K562 (cell line): ENCODE data around the gene S100A3. TPM values are rescaled to one million over a fixed set of nuclear protein-coding genes. Genes with fewer than 3 reads are reported as not detected.

Experiments used
- ATAC-seq: fragments of 200-7000 bp; cut with Tn5 transposase; 3 replicates; pipeline ENCODE4 v1.9.1; 2020; ENCODE audit warnings: moderate library complexity
- BruUV-seq: library from RNA; stranded (reverse); fragments of 400-500 nt; replicated peaks from 2 replicates; lab custom pipeline; 2021; lab: Mats Ljungman, UMichigan
- CTCF ChIA-PET: fragments of 300-600 bp; formaldehyde crosslinking; extraction: SDS; loops from one replicate; lab custom pipeline; 2021; ENCODE audit warnings: low intra/inter-chr PET ratio; lab: Yijun Ruan, JAX
- POLR2A ChIA-PET: fragments of 300-600, 350-650 bp; sonication (Branson Sonifier 250); formaldehyde crosslinking; extraction: SDS; loops from one replicate; lab custom pipeline; 2021; ENCODE audit warnings: antibody characterized with exemption, inconsistent platforms; lab: Yijun Ruan, JAX
- DNase-seq, 4 experiments: peaks; one replicate each; pipeline versions ENCODE4 v3.0.0 to v3.0.0-alpha.2; 2011 to 2018; ENCODE audit warnings: low spot score in 3 of 4, mixed read lengths in 3 of 4; ENCODE audit errors: extremely low read depth in 1 of 4
- FAIRE-seq: peaks from 2 replicates; lab custom pipeline; 2011; peaks lifted over from hg19 to GRCh38; lab: Jason Lieb, UNC
- H2AFZ ChIP-seq: 2 replicates; pipeline ENCODE4 v1.6.0; 2011; ENCODE audit warnings: low read depth, low read length, control low read depth, inconsistent platforms
- H3K27ac ChIP-seq: fragments of 200-600 bp; 3 replicates; pipeline ENCODE4 v1.8.0; 2011; ENCODE audit warnings: low read depth, mild to moderate bottlenecking, control low read depth, inconsistent platforms, low read length, moderate library complexity, mixed read lengths; ENCODE audit errors: extremely low read depth
- H3K27me3 ChIP-seq, 2 experiments: fragments of 300-600 bp in 1 of 2; 2 replicates in 1 of 2; 3 replicates in 1 of 2; pipeline versions ENCODE4 v1.6.0 to v1.8.0; 2011; ENCODE audit warnings: inconsistent platforms in 2 of 2, low read length in 2 of 2, mild to moderate bottlenecking in 1 of 2, mixed read lengths in 1 of 2, moderate library complexity in 1 of 2; ENCODE audit not compliant: control insufficient read depth in 2 of 2, insufficient read depth in 2 of 2
- H3K36me3 ChIP-seq: fragments of 300-600 bp; 3 replicates; pipeline ENCODE4 v1.8.0; 2011; ENCODE audit warnings: mild to moderate bottlenecking, low read length, inconsistent platforms; ENCODE audit not compliant: control insufficient read depth, insufficient read depth
- H3K4me1 ChIP-seq, 2 experiments: fragments of 200-600 bp in 1 of 2; replicated peaks in 1 of 2; 2 replicates in 1 of 2; 3 replicates in 1 of 2; pipeline versions ENCODE4 v1.5.1 to v1.8.0; 2011; ENCODE audit warnings: inconsistent platforms in 2 of 2, low read length in 2 of 2, mild to moderate bottlenecking in 1 of 2, mixed read lengths in 1 of 2, moderate library complexity in 1 of 2; ENCODE audit not compliant: control insufficient read depth in 2 of 2, insufficient read depth in 2 of 2
- H3K4me2 ChIP-seq: 2 replicates; pipeline ENCODE4 v1.6.1; 2011; ENCODE audit warnings: low read length, control low read depth, inconsistent platforms, mixed read lengths; ENCODE audit not compliant: insufficient read depth
- H3K4me3 ChIP-seq: fragments of 200-600 bp; sonication (generic), shearing (Covaris generic); 2 replicates; pipeline ENCODE4 v1.5.1; 2016; ENCODE audit warnings: control low read depth, inconsistent platforms
- H3K79me2 ChIP-seq: fragments of 200-600 bp; 3 replicates; pipeline ENCODE4 v1.8.0; 2011; ENCODE audit warnings: low read length, inconsistent platforms; ENCODE audit not compliant: control insufficient read depth, insufficient read depth
- H3K9ac ChIP-seq, 2 experiments: 2 replicates each; pipeline versions ENCODE4 v1.6.0 to v1.6.1; 2011; ENCODE audit warnings: low read depth in 2 of 2, low read length in 2 of 2, control low read depth in 1 of 2, inconsistent platforms in 1 of 2, mild to moderate bottlenecking in 1 of 2, mixed read lengths in 1 of 2; ENCODE audit not compliant: insufficient read depth in 1 of 2
- H3K9me1 ChIP-seq: one replicate; pipeline ENCODE4 v1.6.0; 2011; ENCODE audit warnings: inconsistent platforms, mild to moderate bottlenecking, low read length, moderate library complexity; ENCODE audit not compliant: control insufficient read depth, insufficient read depth
- H3K9me3 ChIP-seq: replicated peaks from 2 replicates; pipeline ENCODE4 v1.5.1; 2011; ENCODE audit warnings: low read depth, low read length, inconsistent platforms; ENCODE audit not compliant: control insufficient read depth, insufficient read depth
- H4K20me1 ChIP-seq: replicated peaks from 2 replicates; pipeline ENCODE4 v1.6.1; 2011; ENCODE audit warnings: low read length, inconsistent platforms, mixed read lengths; ENCODE audit not compliant: control insufficient read depth, insufficient read depth
- CBFA2T3 ChIP-seq: fragments of 450-650 bp; IDR thresholded peaks from 2 replicates; pipeline ENCODE4 v1.6.1; 2017
- CHCHD3 ChIP-seq: fragments of 250-450 bp; sonication (Bioruptor Pico); IDR thresholded peaks from 2 replicates; pipeline ENCODE4 v2.1.2; 2022; ENCODE audit warnings: mild to moderate bottlenecking
- THRAP3 ChIP-seq: fragments of 450-650 bp; IDR thresholded peaks from 2 replicates; pipeline ENCODE4 v1.6.1; 2016; ENCODE audit warnings: mild to moderate bottlenecking, inconsistent platforms, borderline replicate concordance
- TSHZ1 ChIP-seq: fragments of 250-450 bp; sonication (Bioruptor Pico); IDR thresholded peaks from 2 replicates; pipeline ENCODE4 v1.4.0; 2020; ENCODE audit warnings: mild to moderate bottlenecking, moderate library complexity
- ZC3H11A ChIP-seq: IDR thresholded peaks from 2 replicates; pipeline ENCODE4 v1.6.1; 2012; ENCODE audit warnings: low read depth, low read length, improper control_type of control experiment
- WGBS: fragments of 100-300 bp; shearing (Covaris generic); methylation state at CpG from one replicate; pipeline ENCODE4 v1.1.6; 2016; ENCODE audit warnings: low coverage, mixed read lengths; ENCODE audit not compliant: insufficient coverage; ENCODE audit errors: missing lambda C conversion rate; 5-methylcytosine and 5-hydroxymethylcytosine counted together
- in situ Hi-C: fragments of 300-500 bp; cut with MboI; formaldehyde crosslinking; loops from 4 replicates; pipeline ENCODE4 v1.15.0; 2018; ENCODE audit warnings: inconsistent platforms, mixed read lengths
- intact Hi-C: fragments of 100-400 bp; cut with micrococcal nuclease; formaldehyde crosslinking; loops from 2 replicates; pipeline ENCODE4 v1.14.2; 2022
- polyA plus RNA-seq, 8 experiments: library from polyadenylated mRNA; depleted of rRNA in 4 of 8; stranded (reverse) in 5 of 8; unstranded in 3 of 8; fragments of >200 nt; fragmentation: Nextera tagmentation in 2 of 8; fragmentation: Illumina TruSeq in 1 of 8; extraction: Ambion mirVana in 2 of 8; extraction: Trizol in 1 of 8; gene quantifications; 2 replicates each; pipeline versions ENCODE4 v1.2.1 to v1.2.3, GENCODE V29; 2011 to 2014; ENCODE audit warnings: inconsistent platforms in 1 of 8, missing spikeins in 1 of 8
- total RNA-seq, 7 experiments: library from RNA; depleted of rRNA in 6 of 7; stranded (reverse); fragments of >200 nt in 6 of 7; fragmentation: Illumina TruSeq in 2 of 7; extraction: Trizol in 2 of 7; gene quantifications; 2 replicates each; pipeline versions ENCODE4 v1.2.1 to v1.2.3, GENCODE V29; 2011 to 2021; ENCODE audit warnings: low replicate concordance in 1 of 7

S100A3 gene
- total and polyA plus RNA-seq, 9 of the 15 experiments (the other 6 are each of a cell fraction or from before 2014, with no cell fraction given), result 0.08 to 1.7 (median 0.18) TPM; not detected in 4

GRCh38 chr1:153506831-153507413 lies 42.1 kb downstream of the S100A3 start:
- in situ Hi-C loops (loop anchor here (5.0 to 10.0 kb wide), 2 partner anchors 155 to 478 kb away; partner anchors contain the start of gene RAB13), intact Hi-C loops (no loop called here)
- no peaks in the 10 kb centered on the region for H3K9me1 ChIP-seq
- H3K4me3 ChIP-seq, result no peak overlapping the region
- no peaks in the 10 kb centered on the region for H3K27me3 ChIP-seq
- H3K27ac ChIP-seq, result no peak overlapping the region
- DNase-seq (no peak), FAIRE-seq (no peak), ATAC-seq (no peak)
- peak overlapping the region; percentile 61; the same call in 1 of the 2 replicates for H2AFZ ChIP-seq
- H4K20me1 ChIP-seq, result no peaks in the 10 kb centered on the region
- no peak overlapping the region for H3K4me2 ChIP-seq
- ChIA-PET CTCF (no interaction called here), POLR2A (interaction anchor here (0.5 to 1.1 kb wide), 2 partner anchors 9 to 61 kb away, joined by 3 read pairs; no protein-coding TSS in a partner anchor)
- WGBS, result 50% methylated on average over 5 of the region's 7 CpGs
- no peaks in the 10 kb centered on the region for H3K9me3 ChIP-seq
- no TSS peak for BruUV-seq
- no peaks in the 10 kb centered on the region for H3K36me3 ChIP-seq
- no peaks in the 10 kb centered on the region for H3K79me2 ChIP-seq
- TF ChIP-seq THRAP3 (no peak), CBFA2T3 (peak; percentile 21; the same call in 1 of the 2 replicates)
- TF ChIP-seq, all 486 proteins: peak for 1
- H3K9ac ChIP-seq, result peak overlapping the region in 1 of 2 experiments; percentile 80; a peak in 2 of 4 replicates
- H3K4me1 ChIP-seq, result peaks cover 0 to 9% of the 10 kb centered on the region in 2 experiments; a peak in 2 of 5 replicates

DNA sequence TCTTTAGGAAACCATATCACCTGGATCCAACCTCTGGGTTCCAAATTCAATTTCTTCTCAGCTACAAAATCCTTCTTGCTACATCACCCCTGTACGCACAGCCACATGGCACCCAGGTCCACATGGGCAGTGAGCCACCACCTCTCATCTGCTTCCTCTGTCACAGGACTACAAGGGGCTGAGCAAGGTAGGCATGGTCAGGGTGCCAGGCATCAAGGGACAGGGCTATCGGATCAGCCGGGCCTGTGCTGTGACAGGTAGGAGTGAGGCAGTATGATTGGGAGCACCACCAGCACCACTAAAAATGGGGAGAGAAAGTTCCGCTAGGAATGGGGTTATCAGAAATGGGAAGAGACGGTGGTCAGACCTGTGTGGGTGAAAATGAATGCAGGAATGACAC lies 42.7 kb downstream of the S100A3 start:
- ATAC-seq, result no peak
- POLR2A ChIA-PET, result interaction anchor here (0.5 to 1.1 kb wide), 2 partner anchors 9 to 62 kb away, joined by 3 read pairs; no protein-coding TSS in a partner anchor
- 0 out of 2 replicates have a peak overlapping the region, but pooled peaks have one; percentile 61 for H2AFZ ChIP-seq
- in situ Hi-C loops, result loop anchor here (5.0 to 10.0 kb wide), 2 partner anchors 154 to 478 kb away; partner anchors contain the start of gene RAB13
- no peak for TF ChIP-seq ZC3H11A
- TF ChIP-seq TSHZ1 (CRISPR knock-in tag), result no peak
- TF ChIP-seq CHCHD3 (CRISPR knock-in tag), result no peak
- TF ChIP-seq, all 486 proteins: peak for 0
- Histone ChIP-seq H3K4me1 (peaks cover 0 to 9% of the 10 kb centered on the region in 2 experiments; a peak in 2 of 5 replicates), H3K4me2 (no peak overlapping the region), H3K4me3 (no peak overlapping the region), H3K27ac (no peak overlapping the region), H3K9me3 (no peaks in the 10 kb centered on the region), H3K36me3 (no peaks in the 10 kb centered on the region), H3K9me1 (no peaks in the 10 kb centered on the region), H3K27me3 (no peaks in the 10 kb centered on the region), H3K79me2 (no peaks in the 10 kb centered on the region), H4K20me1 (no peaks in the 10 kb centered on the region), H3K9ac (no peak overlapping the region)
- FAIRE-seq, result no peak
- 69% methylated on average over 5 of the region's 5 CpGs for WGBS
- CTCF ChIA-PET, result no interaction called here
- DNase-seq, result no peak
- no TSS peak for BruUV-seq
- intact Hi-C loops, result no loop called here
